Panc1 (cell line): ENCODE measurements around the gene FAF2. TPM values are rescaled to one million over a fixed set of nuclear protein-coding genes. Genes with fewer than 3 reads are reported as not detected.

Experiments used
- ATAC-seq: fragments of 200-7000 bp; cut with Tn5 transposase; 2 replicates; pipeline ENCODE4 v1.9.1; 2020; ENCODE audit warnings: mild to moderate bottlenecking, moderate library complexity
- BruUV-seq: library from RNA; stranded (reverse); fragments of 400-500 nt; replicated peaks from 2 replicates; lab custom pipeline; 2021; lab: Mats Ljungman, UMichigan
- CTCF ChIA-PET: fragments of 300-600 bp; sonication (Branson Sonifier 250); formaldehyde crosslinking; loops from one replicate; lab custom pipeline; 2022; ENCODE audit warnings: antibody characterized with exemption; lab: Charles Lee
- POLR2A ChIA-PET: fragments of 300-600 bp; sonication (Branson Sonifier 250); formaldehyde crosslinking; loops from one replicate; lab custom pipeline; 2022; ENCODE audit warnings: antibody characterized with exemption; lab: Charles Lee
- DNase-seq: peaks from one replicate; pipeline ENCODE4 v3.0.0-alpha.2; 2010; ENCODE audit warnings: low read depth, low spot score
- H3K27ac ChIP-seq: 2 replicates; pipeline ENCODE4 v1.5.1; 2011; ENCODE audit warnings: mild to moderate bottlenecking, low read length, inconsistent platforms
- H3K27me3 ChIP-seq: fragments of 200-500 bp; sonication (Bioruptor generic); 2 replicates; pipeline ENCODE4 v1.6.0; 2014; ENCODE audit warnings: low read length, inconsistent platforms; ENCODE audit not compliant: control insufficient read depth, insufficient read depth
- H3K36me3 ChIP-seq: fragments of 200-500 bp; sonication (Bioruptor generic); 2 replicates; pipeline ENCODE4 v1.5.1; 2014; ENCODE audit warnings: inconsistent platforms, mild to moderate bottlenecking, low read length, moderate library complexity; ENCODE audit not compliant: control insufficient read depth, insufficient read depth
- H3K4me1 ChIP-seq: 2 replicates; pipeline ENCODE4 v1.5.1; 2011; ENCODE audit warnings: inconsistent platforms, mild to moderate bottlenecking, low read length, moderate library complexity; ENCODE audit not compliant: control insufficient read depth, insufficient read depth
- H3K4me3 ChIP-seq, 2 experiments: 2 replicates each; pipeline ENCODE4 v1.5.1; 2011 to 2012; ENCODE audit warnings: low read depth in 2 of 2, low read length in 2 of 2, mild to moderate bottlenecking in 2 of 2, inconsistent platforms in 1 of 2, moderate library complexity in 1 of 2
- H3K9me3 ChIP-seq: fragments of 200-500 bp; sonication (Bioruptor generic); 2 replicates; pipeline ENCODE4 v1.5.1; 2014; ENCODE audit warnings: low read depth, mild to moderate bottlenecking, inconsistent platforms, low read length, moderate library complexity; ENCODE audit not compliant: control insufficient read depth, insufficient read depth
- POLR2AphosphoS5 ChIP-seq: IDR thresholded peaks from 2 replicates; pipeline ENCODE4 v1.6.1; 2012; ENCODE audit warnings: mild to moderate bottlenecking, low read depth, low read length, moderate library complexity
- SIN3A ChIP-seq: IDR thresholded peaks from 2 replicates; pipeline ENCODE4 v1.6.1; 2012; ENCODE audit warnings: low read depth, mild to moderate bottlenecking, low read length, moderate library complexity, borderline replicate concordance; ENCODE audit not compliant: insufficient read depth
- TCF7L2 ChIP-seq: IDR thresholded peaks from 2 replicates; pipeline ENCODE4 v1.6.1; 2011; ENCODE audit warnings: mild to moderate bottlenecking, low read depth, low read length, inconsistent platforms
- in situ Hi-C: cut with HindIII; loops from 2 replicates; pipeline ENCODE4 v1.10.0; 2016; ENCODE audit warnings: low sequenced_read_pairs, low pct_unique_long_range_greater_than_20kb
- intact Hi-C: fragments of 100-400 bp; cut with micrococcal nuclease; formaldehyde crosslinking; loops from one replicate; pipeline ENCODE4 v1.10.0; 2022; ENCODE audit not compliant: unreplicated experiment
- total RNA-seq: library from RNA; stranded (reverse); gene quantifications from one replicate; pipeline ENCODE4 v1.2.1, GENCODE V29; 2021; ENCODE audit not compliant: unreplicated experiment
- TF ChIP-seq, protein P1 (sequence below), 2 experiments: IDR thresholded peaks; 2 replicates each; pipeline ENCODE4 v1.6.1; 2011 to 2012; ENCODE audit warnings: low read depth in 2 of 2, control low read depth in 1 of 2, low read length in 1 of 2, mild to moderate bottlenecking in 1 of 2, moderate library complexity in 1 of 2; ENCODE audit not compliant: insufficient read depth in 1 of 2
- TF ChIP-seq, protein P2 (sequence below): fragments of 450-650 bp; IDR thresholded peaks from 2 replicates; pipeline ENCODE4 v1.5.1; 2017; ENCODE audit warnings: mild to moderate bottlenecking

The FAF2 gene
- total RNA-seq, 1 experiment from 2014 or later, result 86.6 TPM

DNA sequence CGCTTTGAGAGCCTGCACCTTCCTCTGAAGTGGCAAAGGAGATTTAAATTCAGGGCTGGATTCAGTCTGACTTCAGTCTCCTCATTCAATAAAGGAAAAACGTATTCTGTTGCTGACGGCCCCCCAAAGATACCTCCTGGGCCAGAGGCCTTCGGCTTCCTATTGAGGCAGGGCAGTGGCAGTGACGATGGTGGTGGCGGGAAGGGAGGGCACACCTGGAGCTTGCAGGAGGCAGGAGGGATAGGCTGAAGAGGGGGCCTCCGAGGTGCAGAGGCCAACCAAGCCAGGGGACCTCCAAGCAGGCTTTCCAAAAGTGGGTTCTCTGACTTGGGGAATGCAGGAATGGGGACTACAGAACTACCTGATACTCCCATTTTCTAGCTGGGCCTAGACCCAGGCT is 73.1 kb downstream of the FAF2 start:
- DNase-seq (no peak), ATAC-seq (no peak)
- Histone ChIP-seq H3K9me3 (no peaks in the 10 kb centered on the region), H3K4me1 (no peaks in the 10 kb centered on the region), H3K27ac (no peak overlapping the region), H3K36me3 (no peaks in the 10 kb centered on the region), H3K4me3 (no peak overlapping the region), H3K27me3 (no peaks in the 10 kb centered on the region)
- ChIA-PET CTCF (no interaction called here), POLR2A (no interaction called here)
- no peak for TF ChIP-seq SIN3A
- TF ChIP-seq POLR2AphosphoS5, result no peak
- TF ChIP-seq, protein P1, sequence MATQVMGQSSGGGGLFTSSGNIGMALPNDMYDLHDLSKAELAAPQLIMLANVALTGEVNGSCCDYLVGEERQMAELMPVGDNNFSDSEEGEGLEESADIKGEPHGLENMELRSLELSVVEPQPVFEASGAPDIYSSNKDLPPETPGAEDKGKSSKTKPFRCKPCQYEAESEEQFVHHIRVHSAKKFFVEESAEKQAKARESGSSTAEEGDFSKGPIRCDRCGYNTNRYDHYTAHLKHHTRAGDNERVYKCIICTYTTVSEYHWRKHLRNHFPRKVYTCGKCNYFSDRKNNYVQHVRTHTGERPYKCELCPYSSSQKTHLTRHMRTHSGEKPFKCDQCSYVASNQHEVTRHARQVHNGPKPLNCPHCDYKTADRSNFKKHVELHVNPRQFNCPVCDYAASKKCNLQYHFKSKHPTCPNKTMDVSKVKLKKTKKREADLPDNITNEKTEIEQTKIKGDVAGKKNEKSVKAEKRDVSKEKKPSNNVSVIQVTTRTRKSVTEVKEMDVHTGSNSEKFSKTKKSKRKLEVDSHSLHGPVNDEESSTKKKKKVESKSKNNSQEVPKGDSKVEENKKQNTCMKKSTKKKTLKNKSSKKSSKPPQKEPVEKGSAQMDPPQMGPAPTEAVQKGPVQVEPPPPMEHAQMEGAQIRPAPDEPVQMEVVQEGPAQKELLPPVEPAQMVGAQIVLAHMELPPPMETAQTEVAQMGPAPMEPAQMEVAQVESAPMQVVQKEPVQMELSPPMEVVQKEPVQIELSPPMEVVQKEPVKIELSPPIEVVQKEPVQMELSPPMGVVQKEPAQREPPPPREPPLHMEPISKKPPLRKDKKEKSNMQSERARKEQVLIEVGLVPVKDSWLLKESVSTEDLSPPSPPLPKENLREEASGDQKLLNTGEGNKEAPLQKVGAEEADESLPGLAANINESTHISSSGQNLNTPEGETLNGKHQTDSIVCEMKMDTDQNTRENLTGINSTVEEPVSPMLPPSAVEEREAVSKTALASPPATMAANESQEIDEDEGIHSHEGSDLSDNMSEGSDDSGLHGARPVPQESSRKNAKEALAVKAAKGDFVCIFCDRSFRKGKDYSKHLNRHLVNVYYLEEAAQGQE (IDR thresholded peaks at IDR 0.05; ENCODE audit: insufficient read depth in 1 of 2, low read depth in 2 of 2, low read length in 1 of 2), result no peak
- TF ChIP-seq, protein P2, sequence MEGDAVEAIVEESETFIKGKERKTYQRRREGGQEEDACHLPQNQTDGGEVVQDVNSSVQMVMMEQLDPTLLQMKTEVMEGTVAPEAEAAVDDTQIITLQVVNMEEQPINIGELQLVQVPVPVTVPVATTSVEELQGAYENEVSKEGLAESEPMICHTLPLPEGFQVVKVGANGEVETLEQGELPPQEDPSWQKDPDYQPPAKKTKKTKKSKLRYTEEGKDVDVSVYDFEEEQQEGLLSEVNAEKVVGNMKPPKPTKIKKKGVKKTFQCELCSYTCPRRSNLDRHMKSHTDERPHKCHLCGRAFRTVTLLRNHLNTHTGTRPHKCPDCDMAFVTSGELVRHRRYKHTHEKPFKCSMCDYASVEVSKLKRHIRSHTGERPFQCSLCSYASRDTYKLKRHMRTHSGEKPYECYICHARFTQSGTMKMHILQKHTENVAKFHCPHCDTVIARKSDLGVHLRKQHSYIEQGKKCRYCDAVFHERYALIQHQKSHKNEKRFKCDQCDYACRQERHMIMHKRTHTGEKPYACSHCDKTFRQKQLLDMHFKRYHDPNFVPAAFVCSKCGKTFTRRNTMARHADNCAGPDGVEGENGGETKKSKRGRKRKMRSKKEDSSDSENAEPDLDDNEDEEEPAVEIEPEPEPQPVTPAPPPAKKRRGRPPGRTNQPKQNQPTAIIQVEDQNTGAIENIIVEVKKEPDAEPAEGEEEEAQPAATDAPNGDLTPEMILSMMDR, result no peak
- no peak for TF ChIP-seq TCF7L2
- BruUV-seq, result no TSS peak
- intact Hi-C loops, result no loop called here
- in situ Hi-C loops, result no loop called here

DNA sequence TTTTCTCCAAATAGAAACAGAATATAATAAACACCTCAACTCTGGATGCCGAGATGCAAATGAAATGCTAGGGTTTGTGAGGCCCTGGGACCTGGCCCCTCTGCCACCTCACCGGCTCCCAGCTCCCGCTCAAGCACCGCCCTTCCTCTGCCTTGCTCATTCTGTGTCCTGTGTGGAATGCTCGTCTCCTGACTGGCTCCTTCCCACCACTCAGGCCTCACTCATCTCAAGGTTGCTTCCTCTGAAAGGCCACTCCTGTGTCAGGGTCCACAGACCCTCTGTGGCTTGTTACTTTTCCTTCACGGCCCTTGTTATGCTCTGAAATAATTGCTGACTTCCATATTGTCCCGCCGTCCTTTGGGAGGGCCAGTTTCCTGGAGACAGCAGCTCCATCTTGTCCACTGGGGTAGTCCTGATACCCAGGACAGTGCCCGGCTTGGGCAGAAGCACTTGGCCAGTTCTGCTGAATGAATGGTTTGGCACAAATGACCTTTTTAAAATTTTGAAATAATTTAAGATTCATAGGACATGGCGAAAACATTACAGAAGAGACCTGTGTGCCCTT is 73.6 kb downstream of the FAF2 start:
- Histone ChIP-seq H3K4me3 (no peak overlapping the region), H3K27ac (no peak overlapping the region), H3K27me3 (no peaks in the 10 kb centered on the region), H3K36me3 (no peaks in the 10 kb centered on the region), H3K4me1 (no peaks in the 10 kb centered on the region), H3K9me3 (no peaks in the 10 kb centered on the region)
- intact Hi-C loops, result no loop called here
- DNase-seq (no peak), ATAC-seq (no peak)
- in situ Hi-C loops, result no loop called here
- ChIA-PET CTCF (no interaction called here), POLR2A (no interaction called here)
- TF ChIP-seq TCF7L2 (no peak), SIN3A (no peak), POLR2AphosphoS5 (no peak)
- TF ChIP-seq, protein P1 (IDR thresholded peaks at IDR 0.05; ENCODE audit: insufficient read depth in 1 of 2, low read depth in 2 of 2, low read length in 1 of 2), result no peak
- TF ChIP-seq, protein P2, result no peak
- no TSS peak for BruUV-seq
